Neural crest cell (in vitro differentiated cells): ENCODE measurements around the gene GRAMD4. TPM values are rescaled to one million over a fixed set of nuclear protein-coding genes. Genes with fewer than 3 reads are reported as not detected.

ENCODE experiments used
- DNase-seq: peaks from one replicate; pipeline ENCODE4 v3.0.0; 2021; ENCODE audit warnings: low read depth, mixed read lengths, low spot score
- H3K27ac Mint-ChIP-seq: one replicate; pipeline ENCODE4 v1.8.0; 2021; ENCODE audit warnings: mild to moderate bottlenecking, mixed read lengths; ENCODE audit not compliant: unreplicated experiment
- H3K27me3 Mint-ChIP-seq: 2 replicates; pipeline ENCODE4 v1.8.0; 2021; ENCODE audit warnings: low read depth, mild to moderate bottlenecking, mixed read lengths
- H3K36me3 Mint-ChIP-seq: 2 replicates; pipeline ENCODE4 v1.8.0; 2021; ENCODE audit warnings: low read depth, mild to moderate bottlenecking, mixed read lengths
- H3K4me1 Mint-ChIP-seq: 2 replicates; pipeline ENCODE4 v1.8.0; 2021; ENCODE audit warnings: mixed read lengths
- H3K4me3 Mint-ChIP-seq: one replicate; pipeline ENCODE4 v1.8.0; 2021; ENCODE audit warnings: mild to moderate bottlenecking, mixed read lengths
- H3K9me3 Mint-ChIP-seq: 2 replicates; pipeline ENCODE4 v1.8.0; 2021; ENCODE audit warnings: mixed read lengths
- total RNA-seq: library from RNA; stranded (reverse); gene quantifications from 2 replicates; pipeline ENCODE4 v1.2.1, GENCODE V29; 2021
- TF ChIP-seq, protein P1 (sequence below): fragments of 200-600 bp; sonication (generic); conservative IDR thresholded peaks from 2 replicates; pipeline ENCODE4 v1.5.0; 2021; ENCODE audit warnings: antibody characterized with exemption, mild to moderate bottlenecking

Gene GRAMD4
- total RNA-seq, 1 donor from 2014 or later: 34.1 TPM

DNA sequence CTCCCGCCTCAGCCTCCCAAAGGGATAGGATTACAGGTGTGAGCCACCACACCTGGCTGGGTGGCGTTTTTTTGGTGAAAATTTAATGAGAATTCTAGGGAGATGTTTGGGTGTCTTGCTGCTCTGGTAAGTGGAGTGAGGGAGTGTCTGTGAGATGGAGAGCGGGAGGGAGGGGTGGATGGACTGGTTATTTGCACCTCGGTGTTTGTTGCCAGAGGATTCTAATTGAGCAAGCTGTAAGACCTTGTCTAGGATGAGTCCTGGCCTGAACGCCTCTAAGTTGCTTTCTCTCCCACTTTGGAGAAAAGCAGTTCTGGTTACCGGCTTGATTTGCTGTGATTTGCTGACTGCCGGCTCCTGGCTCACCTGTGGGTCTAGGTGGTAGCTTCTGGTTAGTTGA lies 22.0 kb upstream of the GRAMD4 start:
- Mint-ChIP-seq H3K4me3 (no peak overlapping the region), H3K4me1 (no peaks in the 10 kb centered on the region), H3K36me3 (no peaks in the 10 kb centered on the region), H3K9me3 (no peaks in the 10 kb centered on the region), H3K27me3 (no peaks in the 10 kb centered on the region), H3K27ac (peak overlapping the region; percentile 78)
- TF ChIP-seq, protein P1, sequence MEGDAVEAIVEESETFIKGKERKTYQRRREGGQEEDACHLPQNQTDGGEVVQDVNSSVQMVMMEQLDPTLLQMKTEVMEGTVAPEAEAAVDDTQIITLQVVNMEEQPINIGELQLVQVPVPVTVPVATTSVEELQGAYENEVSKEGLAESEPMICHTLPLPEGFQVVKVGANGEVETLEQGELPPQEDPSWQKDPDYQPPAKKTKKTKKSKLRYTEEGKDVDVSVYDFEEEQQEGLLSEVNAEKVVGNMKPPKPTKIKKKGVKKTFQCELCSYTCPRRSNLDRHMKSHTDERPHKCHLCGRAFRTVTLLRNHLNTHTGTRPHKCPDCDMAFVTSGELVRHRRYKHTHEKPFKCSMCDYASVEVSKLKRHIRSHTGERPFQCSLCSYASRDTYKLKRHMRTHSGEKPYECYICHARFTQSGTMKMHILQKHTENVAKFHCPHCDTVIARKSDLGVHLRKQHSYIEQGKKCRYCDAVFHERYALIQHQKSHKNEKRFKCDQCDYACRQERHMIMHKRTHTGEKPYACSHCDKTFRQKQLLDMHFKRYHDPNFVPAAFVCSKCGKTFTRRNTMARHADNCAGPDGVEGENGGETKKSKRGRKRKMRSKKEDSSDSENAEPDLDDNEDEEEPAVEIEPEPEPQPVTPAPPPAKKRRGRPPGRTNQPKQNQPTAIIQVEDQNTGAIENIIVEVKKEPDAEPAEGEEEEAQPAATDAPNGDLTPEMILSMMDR: no peak
- DNase-seq: no peak

DNA sequence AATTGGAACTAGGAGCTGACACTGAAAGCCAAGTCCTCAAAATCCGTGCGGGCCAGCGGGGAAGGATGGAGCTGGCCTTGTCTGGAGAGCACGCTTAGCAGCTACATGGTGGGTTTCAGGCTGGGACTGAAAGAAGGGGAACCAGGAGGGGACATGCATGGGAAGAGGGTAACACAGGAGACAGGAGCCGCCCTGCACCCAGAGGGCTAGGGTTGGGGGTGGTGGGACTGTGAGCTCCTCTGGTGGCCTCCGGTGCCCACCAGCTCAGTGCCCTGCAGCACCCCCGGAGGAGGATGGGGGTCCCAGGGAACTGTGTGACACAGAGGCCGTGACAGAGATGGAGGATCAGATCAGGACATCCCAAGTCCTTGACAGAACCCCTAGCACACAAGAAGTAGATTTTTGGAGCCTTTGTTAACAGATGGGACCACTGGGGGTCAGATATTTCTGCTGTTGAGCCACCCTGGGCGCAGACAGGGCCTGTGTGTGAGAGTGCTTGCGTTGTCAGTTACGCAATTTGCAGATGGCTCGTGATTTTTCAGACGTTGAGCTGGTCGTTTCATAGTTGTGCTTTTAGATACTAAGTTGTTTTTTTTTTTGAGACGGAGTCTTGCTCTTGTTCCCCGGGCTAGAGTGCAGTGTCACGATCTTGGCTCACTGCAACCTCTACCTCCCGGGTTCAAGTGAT lies 21.3 kb upstream of the GRAMD4 start:
- no peak for DNase-seq
- peaks cover 3% of the 10 kb centered on the region for H3K4me1 Mint-ChIP-seq

DNA sequence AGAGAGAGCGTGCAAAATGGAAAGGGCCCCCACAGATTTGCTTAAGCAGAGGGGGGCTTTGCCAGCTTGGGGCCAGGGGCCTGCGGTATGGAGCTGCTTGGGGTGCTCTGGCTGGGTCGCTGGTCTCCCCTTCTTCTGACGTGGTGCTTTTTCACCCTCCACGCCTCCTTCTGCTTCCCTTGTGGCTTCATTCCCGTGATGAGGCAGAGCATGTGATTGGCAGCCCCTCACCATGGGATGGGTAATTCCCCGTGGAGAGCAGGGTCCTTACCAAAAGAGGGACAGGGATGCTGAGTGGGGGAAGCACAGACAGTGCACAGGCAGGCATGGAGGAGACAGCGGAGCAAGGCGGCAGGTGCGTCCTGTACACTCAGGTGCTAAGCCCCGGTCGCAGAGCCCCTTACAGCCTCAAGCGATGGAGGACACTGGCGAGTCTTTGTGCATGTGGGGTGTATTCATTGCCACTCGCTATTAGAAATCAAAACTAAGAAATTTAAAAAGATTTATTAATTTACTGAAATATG lies 19.9 kb upstream of the GRAMD4 start:
- H3K27ac Mint-ChIP-seq: no peak overlapping the region
- no peaks in the 10 kb centered on the region for H3K27me3 Mint-ChIP-seq
- no peak overlapping the region for H3K4me3 Mint-ChIP-seq
- H3K4me1 Mint-ChIP-seq: peaks cover 13% of the 10 kb centered on the region
- H3K36me3 Mint-ChIP-seq: peaks cover 2% of the 10 kb centered on the region
- H3K9me3 Mint-ChIP-seq: no peaks in the 10 kb centered on the region
- DNase-seq: no peak
- TF ChIP-seq, protein P1: no peak

More for the DNA sequence above, 21.3 kb upstream of the GRAMD4 start:
- H3K9me3 Mint-ChIP-seq: no peaks in the 10 kb centered on the region
- no peaks in the 10 kb centered on the region for H3K27me3 Mint-ChIP-seq
- H3K4me3 Mint-ChIP-seq: no peak overlapping the region
- no peaks in the 10 kb centered on the region for H3K36me3 Mint-ChIP-seq
- no peak overlapping the region for H3K27ac Mint-ChIP-seq
- TF ChIP-seq, protein P1: no peak

DNA sequence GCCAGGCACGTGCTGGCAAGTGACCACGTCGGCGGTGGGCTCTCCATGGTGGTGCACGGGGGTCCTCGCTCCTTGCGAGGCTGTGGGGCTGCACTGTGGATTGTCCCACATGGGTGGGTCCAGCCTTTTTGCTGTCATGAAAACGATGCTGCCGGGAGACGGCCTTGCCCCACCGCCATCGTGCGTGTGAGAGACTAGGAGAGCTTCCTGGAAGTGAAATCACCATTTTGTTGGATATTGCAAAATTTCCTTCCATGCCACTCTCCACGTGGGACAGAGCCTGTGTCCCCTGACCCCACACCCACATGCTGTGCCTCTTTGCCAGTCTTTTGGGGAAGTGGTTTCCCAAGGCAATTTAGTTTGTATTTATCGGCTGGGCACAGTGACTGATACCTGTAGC lies 18.2 kb upstream of the GRAMD4 start:
- H3K36me3 Mint-ChIP-seq: peaks cover 4% of the 10 kb centered on the region
- no peaks in the 10 kb centered on the region for H3K9me3 Mint-ChIP-seq
- H3K27ac Mint-ChIP-seq: no peak overlapping the region
- no peak overlapping the region for H3K4me3 Mint-ChIP-seq
- H3K4me1 Mint-ChIP-seq: peaks cover 14% of the 10 kb centered on the region
- H3K27me3 Mint-ChIP-seq: no peaks in the 10 kb centered on the region
- no peak for DNase-seq
- TF ChIP-seq, protein P1: no peak

DNA sequence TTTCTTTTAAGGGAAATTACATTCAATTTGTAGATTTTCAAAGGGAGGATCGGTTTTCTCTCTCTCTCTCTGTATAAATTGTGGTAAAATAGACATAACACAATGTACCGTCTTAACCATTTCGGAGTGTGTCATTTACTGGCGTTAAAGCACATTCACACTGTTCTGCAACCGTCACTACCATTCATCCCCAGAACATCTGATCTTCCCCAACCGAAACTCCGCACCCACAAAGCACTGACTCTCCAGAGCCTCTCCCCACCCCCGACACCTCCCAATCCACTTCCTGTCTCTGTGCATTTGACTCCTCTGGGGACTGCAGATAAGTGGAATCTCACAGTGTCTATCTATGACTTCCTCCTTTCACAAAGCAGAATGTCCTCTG lies 15.9 kb upstream of the GRAMD4 start:
- peaks cover 18% of the 10 kb centered on the region for H3K4me1 Mint-ChIP-seq

More for the DNA sequence above, 15.9 kb upstream of the GRAMD4 start:
- no peak for DNase-seq
- no peaks in the 10 kb centered on the region for H3K9me3 Mint-ChIP-seq
- H3K27me3 Mint-ChIP-seq: no peaks in the 10 kb centered on the region
- H3K4me3 Mint-ChIP-seq: no peak overlapping the region
- H3K27ac Mint-ChIP-seq: no peak overlapping the region
- H3K36me3 Mint-ChIP-seq: peaks cover 4% of the 10 kb centered on the region
- TF ChIP-seq, protein P1: no peak
